GM19455 (cell line): ENCODE data around the gene RGS7.

Source experiments
- ATAC-seq: cut with Tn5 transposase; IDR thresholded peaks from one replicate; pipeline ENCODE4 v1.9.1; 2021; ENCODE audit not compliant: unreplicated experiment

Gene RGS7

DNA sequence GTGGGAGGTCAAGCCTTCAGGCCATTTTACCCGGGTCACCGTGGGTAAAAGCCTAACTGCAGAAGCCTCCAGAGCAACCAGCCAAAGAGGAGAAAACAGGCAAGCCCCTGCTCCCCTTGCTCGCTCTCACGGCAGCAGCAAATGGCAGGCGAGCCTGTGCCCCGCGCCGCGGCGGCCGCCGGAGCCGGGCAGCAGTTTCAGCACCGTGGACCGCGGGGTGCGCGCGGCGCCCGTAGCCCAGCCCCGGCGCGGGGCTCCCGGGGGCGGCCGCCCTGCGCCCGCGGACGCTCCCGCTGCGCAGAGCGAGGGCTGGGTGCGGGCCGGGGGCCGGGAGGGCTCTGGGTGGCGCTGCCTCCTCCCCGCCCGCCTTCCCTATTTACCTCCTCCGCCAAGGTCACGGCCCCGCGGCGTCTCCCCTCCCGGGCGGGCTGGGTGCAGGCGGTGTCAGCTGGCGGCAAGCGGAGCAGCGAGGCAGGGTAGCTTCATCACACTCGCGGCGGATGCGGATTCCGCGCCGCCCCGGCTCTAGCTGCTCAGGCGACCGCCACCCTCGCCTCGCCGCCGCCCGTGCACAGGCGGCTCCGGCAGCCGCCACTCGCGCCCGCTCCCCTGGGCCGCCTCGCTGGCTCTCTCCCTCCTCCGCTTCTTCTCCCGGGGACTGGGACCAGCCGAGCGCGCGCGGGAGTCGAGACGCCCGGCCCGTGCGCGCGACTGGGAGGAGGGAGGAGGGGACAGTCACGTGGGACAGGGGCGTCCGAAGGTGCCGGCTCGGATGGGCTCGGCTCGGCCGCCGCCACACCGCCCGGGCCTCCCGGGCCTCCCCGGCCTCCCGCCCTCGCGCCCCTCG is at the start of gene RGS7:
TSS of gene RGS7 (minus strand) at position 687 of the 847 bp plus-strand sequence.
- ATAC-seq: peak; percentile 61

DNA sequence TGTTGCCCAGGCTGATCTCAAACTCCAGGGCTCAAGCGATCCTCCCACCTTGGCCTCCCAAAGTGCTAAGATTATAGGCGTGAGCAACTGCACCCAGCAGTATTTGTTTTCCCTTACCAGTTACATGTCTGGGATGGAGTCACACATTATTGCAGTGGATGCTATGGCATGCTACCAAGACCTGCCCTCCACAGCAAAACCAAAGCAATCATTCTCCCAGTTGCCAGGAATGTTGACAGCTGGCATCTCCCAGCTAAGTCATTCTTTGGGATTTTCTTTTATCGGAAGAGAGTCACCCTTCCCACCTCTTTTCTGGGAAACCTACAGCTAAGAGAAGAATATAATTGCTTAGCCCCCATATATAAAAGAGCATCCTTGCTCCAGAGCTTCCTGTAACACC is 49.4 kb upstream of the RGS7 start:
- no peak for ATAC-seq

DNA sequence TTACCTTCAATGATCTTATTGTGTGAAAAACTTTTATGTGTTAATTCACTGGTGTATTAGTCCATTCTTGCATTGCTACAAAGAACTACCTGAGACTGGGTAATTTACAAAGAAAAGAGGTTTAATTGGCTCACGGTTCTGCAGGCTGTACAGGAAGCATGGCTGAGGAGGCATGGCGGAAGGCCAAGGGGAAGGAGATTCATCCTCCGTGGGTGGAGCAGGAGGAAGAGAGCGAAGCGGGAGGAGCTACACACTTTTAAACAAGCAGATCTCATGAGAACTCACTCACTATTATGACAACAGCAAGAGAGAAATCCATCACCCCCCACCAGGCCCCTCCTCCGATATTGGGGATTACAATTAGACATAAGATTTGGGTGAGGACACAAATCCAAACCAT is 44.2 kb upstream of the RGS7 start:
- ATAC-seq: no peak

DNA sequence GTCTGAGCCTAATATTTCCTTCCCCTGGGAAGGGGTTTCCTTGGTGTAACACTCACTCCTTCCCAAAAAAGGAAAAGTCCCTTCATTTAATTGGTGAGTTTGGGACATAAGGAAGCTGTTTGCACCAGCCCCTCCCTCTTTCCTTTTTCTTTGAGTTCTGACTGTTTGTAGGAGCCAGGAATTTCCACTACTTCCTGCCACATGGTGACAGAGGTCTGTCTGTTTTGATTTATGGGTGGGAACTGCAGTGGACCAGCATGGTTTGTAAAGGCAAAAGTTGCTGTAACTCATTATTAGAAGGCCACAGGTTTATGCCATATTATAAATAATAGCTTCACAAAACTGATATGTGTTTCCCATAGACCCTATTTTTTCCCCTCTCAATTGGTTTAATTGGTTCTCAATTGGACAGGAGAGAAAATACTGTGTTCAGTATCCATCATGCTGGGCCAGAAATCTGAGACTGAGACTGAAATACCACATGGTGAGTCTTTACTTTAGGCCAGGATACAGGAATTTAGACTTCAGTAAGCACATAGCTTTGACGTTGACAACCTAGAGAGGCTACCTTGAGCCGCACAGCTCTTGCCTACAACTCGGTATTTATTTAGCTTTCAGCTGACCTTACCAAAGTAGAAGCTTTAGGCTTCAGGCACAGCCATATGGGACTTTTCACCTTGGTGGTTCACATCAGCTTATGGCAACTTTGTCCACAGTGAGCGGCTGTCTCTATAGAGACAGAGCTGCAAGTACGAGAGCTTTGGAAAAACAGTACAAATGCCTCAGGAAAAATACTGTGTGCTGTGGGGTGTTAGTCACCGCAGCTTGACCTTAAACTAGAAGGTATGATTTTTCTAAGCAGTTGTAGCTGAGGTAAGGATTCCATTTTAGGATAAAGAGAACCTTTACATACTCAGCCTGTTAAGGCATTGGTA is 40.0 kb upstream of the RGS7 start:
- no peak for ATAC-seq

DNA sequence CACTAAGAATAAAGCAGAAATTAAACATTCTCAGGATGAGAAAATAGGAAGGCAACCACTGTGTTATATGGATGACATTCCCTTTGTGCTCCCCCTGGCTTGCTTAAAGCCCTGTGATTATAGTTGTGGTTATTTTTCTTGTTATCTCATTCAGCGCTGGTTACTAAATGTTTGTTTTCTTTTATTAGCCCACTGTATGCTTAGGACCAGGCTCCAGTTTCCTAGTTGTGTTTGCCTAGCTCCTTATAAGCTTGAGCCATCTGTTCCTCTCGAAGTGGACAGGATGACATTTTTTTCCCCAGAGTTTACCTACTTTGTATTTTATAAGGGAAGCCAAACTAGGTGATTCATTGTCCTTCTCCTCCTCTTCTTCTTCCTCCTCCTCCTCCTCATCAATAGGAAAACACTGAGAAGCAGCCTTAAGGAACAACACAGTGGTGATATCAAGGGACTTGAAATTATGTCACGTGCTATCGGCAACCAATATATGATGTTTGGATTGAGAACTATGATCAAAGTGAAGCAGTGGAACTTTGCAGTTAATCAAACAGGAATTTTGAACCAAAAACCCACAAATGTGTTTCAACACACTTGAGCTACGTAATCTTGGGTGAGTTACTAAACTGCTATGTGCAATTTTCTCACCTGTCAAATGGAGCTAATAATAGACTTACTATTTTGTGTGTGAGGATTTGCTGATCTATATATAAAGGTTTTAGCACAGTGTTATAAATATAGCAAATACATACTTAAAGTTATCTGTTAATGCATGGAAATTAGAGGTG is 35.1 kb upstream of the RGS7 start:
- ATAC-seq: no peak

DNA sequence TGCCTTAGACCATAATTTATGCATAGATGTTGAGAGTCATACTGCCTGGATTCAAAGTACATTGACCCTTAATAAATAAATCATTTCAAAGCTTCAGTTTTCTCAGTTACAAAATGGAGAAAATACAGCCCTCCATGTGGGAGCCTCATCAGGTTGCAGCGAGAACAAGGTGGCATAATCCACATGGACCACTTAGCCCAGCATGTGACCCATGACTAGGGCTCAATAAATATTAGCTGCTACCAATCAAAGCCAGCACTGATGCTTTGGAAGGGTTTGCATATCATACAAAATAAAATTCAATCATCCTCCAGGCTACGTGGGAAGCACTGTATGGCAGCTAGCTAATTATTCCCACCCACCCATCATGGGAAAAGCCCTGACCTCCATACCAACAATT is 33.5 kb upstream of the RGS7 start:
- no peak for ATAC-seq

DNA sequence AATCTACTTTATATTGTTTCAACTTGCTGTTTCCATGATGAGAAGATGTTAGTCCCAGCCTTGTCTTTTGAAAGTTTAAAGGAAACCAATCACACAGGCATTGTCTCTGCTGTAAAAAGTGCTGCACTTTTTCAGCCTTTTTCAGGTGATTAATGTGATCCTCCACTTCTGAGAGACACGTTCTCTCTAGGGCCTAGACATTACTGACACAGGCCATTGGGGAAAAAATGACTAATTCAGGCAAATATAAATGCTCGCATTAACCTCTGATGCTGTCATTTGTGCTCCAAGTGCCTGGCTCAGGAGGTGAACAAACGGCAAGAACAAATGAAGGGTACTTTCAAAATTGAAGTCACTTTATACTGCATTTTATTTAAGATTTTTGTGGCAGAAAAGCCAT is 32.4 kb upstream of the RGS7 start:
- ATAC-seq: no peak

DNA sequence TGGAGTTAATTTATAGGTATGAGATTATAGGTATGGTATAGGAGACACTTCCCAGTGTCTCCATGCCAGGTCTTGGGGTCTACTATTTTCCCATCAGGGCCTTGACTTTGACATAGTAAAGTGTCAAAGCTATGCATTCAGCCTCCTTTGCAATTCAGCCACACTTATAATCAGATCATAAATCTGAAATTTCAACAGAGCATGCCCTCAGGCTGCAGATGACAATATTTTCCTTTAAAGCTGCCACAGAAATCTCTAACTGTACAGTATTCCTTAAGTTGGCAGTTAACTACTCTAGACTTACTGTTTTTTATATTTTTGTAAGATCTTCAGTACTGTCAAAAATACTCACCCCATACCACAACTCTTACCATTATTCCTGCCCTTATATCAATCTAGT is 30.2 kb upstream of the RGS7 start:
- no peak for ATAC-seq

DNA sequence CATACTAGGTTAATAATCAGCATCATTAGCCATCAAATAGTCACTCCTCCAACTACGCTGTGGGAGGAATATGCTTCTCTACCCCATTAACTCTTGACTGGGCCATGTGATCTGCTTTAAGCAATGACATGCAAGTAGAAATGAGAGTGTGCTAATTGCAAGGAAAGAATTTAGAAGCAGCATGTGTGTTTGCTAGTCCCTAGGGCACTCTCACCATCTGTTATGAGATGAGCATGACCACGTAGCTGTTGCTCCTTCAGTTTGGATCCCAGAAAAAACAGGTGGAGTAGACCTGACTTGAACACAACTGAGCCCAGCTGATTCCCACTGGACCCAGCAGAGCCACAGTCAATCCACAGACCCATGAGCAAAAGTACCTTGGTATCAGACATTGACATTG is 19.7 kb upstream of the RGS7 start:
- ATAC-seq: no peak

DNA sequence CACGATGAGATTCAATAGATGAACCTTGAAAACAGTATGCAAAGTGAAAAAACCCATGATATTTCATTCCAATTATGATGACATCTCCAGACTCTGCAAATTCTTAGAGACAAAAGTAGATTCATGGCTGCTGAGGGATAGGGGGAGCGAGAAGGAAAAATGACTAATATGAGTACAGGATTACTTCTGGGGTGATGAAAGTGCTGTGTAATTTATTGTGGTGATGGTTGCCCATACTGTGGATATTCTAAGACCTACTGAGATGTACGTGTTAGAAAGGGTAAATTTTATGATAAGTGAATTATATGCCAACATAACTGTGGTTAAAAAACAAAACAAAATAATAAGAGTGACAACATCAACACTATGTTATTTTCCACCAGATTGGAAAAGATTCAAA is 18.9 kb upstream of the RGS7 start:
- ATAC-seq: no peak

DNA sequence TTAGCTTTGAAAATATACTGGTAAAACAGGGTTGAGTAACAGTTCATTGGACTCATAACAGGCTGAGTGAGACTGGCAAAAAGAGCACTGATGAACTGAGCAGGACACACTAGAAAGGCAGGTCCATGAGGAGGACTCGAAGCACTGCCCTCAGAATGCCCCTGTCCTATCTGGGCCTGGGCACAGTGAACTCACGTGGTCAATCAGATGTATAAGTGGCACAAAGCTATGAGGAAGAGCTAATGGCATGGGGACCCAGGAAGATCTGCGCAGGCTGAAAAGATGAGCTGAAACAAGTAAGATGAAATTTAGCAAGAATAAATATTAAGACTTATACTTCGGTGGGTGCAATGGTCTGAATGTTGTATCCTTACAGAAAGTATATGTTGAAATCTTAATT is 9.2 kb upstream of the RGS7 start:
- no peak for ATAC-seq

DNA sequence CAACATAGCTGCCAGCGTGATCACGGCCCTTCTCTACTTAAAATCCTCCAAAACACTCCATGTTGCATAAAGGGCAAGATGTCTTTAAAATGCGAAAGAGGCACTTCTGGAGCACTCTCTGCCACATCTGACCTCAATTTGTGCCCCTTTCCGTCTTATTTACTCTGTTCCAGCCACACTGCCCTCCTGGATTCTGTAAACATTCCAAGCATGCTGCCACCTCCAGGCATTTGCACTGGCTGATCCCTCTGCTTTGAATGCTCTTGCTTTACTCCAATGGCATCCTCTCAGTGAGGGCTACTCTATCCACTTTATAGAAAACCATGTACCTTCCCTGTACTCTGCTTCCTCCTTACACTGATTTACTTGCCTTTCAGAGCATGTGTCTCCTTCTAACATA is 5.3 kb upstream of the RGS7 start:
- no peak for ATAC-seq

DNA sequence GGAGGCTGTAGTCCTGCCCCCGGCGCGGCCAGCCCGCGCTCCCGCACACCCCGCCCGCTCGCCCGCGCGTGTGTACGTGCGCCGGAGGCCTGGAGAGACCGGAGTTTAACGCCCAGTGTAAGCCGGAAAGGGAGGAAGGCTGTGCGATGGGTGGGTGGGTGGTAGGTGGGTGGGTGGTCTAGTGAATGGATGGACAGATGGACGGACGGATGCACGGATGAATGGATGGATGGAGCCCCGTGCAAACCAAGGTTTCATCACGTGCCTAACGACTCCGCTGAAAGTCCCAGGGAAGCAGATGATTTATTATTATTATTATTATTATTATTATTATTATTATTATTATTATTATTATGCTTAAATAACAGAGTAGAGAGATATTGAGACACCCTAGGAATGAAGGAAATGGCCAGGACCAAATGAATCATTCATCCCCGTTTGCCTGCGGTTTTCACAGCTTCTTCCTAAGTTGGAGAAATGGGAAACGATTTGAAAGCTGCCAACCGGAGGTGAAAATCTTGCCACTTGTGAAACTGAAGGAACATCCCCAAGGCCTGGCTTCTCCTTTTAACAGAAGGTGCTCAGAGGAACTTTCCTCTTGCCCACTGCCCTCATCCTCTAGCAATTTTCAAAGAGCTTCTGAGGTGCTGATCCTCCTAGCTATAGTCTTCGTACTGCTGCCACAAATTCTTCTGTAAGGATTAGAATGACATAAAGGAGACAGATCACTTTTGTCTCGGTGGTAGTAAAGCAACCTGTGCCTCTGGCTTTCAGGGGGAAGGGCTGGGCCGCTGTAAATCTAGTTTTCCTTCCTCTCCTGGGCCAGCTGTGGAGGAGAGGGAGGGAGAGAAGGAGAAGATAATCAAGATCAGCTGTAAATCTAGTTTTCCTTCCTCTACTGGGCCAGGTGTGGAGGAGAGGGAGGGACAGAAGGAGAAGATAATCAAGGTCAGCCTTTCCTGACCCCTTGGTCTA is 648 bp upstream of the RGS7 start:
- no peak for ATAC-seq

DNA sequence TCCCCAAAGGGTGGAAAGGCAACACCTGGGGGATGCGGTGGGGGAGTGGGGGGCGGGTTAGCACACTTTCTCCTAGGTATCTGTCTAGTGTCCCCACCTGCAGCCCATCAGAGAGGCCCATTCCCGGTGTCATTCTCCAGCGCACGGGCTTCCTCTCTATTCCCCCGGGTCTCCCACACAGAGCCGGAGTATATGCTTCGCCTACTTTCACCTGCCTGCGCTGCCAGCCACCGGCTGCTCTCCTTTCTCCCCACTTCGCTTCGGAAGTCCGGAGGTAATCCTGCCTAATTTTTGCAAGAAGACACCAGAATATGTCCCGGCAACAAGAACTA is 852 bp downstream of the RGS7 start:
- ATAC-seq: no peak

DNA sequence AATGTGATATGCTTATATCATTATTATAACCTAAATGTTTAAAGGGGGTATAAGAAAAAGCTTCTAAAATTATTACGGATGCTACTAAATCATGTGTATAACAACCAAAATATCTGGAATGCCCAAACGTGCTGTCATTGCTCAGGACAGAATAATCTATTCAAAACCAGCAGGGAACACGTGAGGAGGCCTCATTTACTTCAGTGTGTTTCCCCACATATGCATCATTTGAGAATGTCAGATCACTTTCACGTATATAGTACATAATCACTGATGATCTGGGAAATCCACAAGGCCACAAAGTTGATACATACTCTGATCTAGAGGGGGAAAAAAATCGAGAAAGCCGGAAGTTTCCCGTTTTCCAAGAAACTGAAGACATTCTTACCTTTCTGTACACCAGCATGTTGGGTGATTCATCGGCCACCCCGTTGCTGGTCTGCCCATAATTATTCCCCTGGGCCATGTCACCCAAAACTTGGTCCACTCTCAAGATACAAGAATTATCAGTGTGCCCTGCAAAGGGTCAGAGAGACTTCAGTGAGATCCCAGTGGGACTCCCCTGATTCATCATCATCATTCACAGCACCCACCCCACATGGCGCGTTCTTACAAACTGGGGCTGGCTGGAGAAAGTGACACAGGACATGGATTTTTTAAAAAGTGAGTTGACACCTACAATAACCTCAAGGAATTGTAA is 1.5 kb downstream of the RGS7 start:
- no peak for ATAC-seq

DNA sequence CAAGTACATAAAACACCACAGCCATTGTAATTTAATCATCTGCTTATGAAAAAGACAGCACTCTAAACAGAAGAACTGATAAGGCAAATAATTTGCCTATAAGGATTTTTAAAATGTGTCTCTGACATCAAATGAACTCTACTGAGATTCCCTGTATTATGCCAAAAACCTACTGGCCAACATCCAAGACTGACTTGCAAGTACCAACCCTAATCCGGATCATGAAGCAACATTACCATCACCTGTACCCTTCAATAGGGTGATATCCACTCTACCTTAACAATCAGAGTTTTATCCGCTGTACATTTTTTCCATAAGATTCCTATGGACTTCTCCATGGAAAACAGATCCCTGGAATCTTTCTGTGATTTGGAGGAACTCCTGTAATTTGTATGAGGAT is 4.6 kb downstream of the RGS7 start:
- ATAC-seq: no peak

DNA sequence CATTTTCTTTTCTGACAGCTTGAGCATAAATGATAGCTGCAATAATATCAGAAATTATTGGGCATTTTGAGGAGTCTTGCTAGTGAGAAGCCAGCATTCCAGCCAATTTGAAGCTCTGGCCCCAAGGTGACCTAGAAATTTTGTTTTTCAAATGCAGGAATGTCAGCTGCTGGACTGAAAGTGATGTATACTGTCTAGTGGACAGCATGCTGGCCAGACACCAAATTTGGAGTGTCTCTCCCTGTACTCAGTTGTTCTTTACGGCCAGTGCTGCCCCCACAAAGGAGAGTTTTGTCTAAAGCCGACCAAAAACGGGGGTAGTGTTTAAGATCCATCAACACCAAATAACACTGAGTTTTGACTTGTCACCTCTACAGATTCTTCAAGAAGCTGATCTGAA is 5.2 kb downstream of the RGS7 start:
- no peak for ATAC-seq

DNA sequence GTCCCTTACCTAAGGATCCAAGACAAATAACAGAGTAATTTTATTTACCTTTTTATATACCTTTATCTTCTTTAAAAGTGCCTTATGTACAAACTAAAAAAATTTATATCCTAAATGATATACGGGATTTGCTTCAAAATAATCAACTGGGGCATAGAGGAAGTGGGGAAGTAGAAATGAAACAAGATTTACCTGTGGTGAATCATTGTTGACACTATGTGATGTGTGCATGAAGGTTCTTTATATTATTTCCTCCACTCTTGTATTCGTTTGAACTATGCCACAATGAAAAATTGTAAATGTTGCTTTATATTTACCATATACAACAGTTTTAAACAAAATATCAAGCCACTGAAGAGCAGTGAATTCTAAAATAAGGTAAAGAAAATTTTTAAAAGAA is 13.0 kb downstream of the RGS7 start:
- ATAC-seq: no peak

DNA sequence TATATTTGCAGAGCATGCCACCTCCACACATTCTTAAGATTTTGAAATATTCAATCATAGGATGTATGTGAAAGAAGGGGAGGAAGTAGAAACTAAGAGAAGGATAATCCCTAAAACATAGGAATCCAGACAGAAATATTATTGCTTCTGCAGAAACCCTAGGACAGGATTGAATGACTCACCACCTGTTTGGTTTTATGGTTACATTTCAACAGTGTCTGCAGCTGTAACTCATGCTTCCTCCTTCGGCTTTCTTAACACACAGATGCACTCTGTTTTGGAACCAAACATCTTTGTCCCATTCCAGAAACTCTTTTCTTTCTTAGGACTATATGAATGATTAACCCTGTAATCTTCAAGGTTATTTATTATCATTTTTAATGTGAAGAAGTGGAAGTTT is 20.7 kb downstream of the RGS7 start:
- no peak for ATAC-seq

DNA sequence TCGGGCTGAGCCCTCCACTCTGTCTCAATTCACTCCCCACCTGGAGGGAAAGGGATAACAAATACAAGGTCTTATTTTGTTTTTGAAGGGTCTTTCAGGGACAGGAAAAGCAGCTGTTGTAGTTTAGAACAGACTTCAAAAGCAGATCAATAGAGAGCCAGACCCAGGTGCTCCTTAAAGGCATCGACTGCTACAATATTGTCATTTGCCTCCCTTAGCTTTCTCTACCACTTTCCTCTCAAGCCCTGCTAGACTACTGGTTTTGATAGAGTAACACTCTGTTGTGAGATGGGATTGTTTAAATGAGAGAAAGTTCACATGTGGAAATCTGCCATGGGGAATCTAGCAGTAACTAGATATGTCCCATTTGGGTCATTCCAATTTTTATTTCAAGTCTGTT is 24.0 kb downstream of the RGS7 start:
- no peak for ATAC-seq
